Hematopoietic multipotent progenitor cell (in vitro differentiated cells): ENCODE measurements around the gene DNAH7. TPM values are rescaled to one million over a fixed set of nuclear protein-coding genes. Genes with fewer than 3 reads are reported as not detected.
A peak's percentile ranks its signal among the peaks of the same experiment; 100 is the strongest.

Source experiments
- DNase-seq, 3 donors: peaks; one replicate each; pipeline ENCODE4 v3.0.0-alpha.2; 2011 to 2015; ENCODE audit warnings: low read depth in 2 of 3, low spot score in 2 of 3
- total RNA-seq: library from RNA; depleted of rRNA; stranded (reverse); fragments of >200 nt; gene quantifications from one replicate; pipeline ENCODE4 v1.2.3, GENCODE V29; 2012

The DNAH7 gene
- total RNA-seq, 1 donor = under 0.01 TPM

GRCh38 chr2:195818526-195818925, 250.1 kb downstream of the DNAH7 start:
- DNase-seq = no peak

- DNase-seq = peak in 1 of 3 donors; percentile 32
These were observed 250.5 kb downstream of the DNAH7 start for GRCh38 chr2:195818106-195818505.

- DNase-seq = no peak
These were observed 253.6 kb downstream of the DNAH7 start for GRCh38 chr2:195815083-195815482.

GRCh38 chr2:195813421-195813820, 255.2 kb downstream of the DNAH7 start:
- DNase-seq = no peak

GRCh38 chr2:195810340-195811098, 258.1 kb downstream of the DNAH7 start:
- DNase-seq = no peak

- no peak for DNase-seq
These were observed 260.4 kb downstream of the DNAH7 start for GRCh38 chr2:195808189-195808588.

- DNase-seq = no peak
These were observed 263.2 kb downstream of the DNAH7 start for GRCh38 chr2:195805283-195805976.

- no peak for DNase-seq
These were observed 272.8 kb downstream of the DNAH7 start for GRCh38 chr2:195795879-195796278.

GRCh38 chr2:195793881-195794280, 274.8 kb downstream of the DNAH7 start:
- DNase-seq = no peak

GRCh38 chr2:195782156-195782555, 286.5 kb downstream of the DNAH7 start:
- DNase-seq = no peak

- no peak for DNase-seq
These were observed 289.1 kb downstream of the DNAH7 start for GRCh38 chr2:195779491-195779890.

- DNase-seq = no peak
These were observed 298.7 kb downstream of the DNAH7 start for GRCh38 chr2:195769975-195770374.

- no peak for DNase-seq
These were observed 300.2 kb downstream of the DNAH7 start for GRCh38 chr2:195768431-195768830.

GRCh38 chr2:195766691-195767090, 301.9 kb downstream of the DNAH7 start:
- no peak for DNase-seq

GRCh38 chr2:195763866-195764265, 304.8 kb downstream of the DNAH7 start:
- DNase-seq = no peak

- DNase-seq = no peak
These were observed 308.8 kb downstream of the DNAH7 start for GRCh38 chr2:195759877-195760276.

GRCh38 chr2:195758846-195759245, 309.8 kb downstream of the DNAH7 start:
- DNase-seq = no peak

- no peak for DNase-seq
These were observed 312.3 kb downstream of the DNAH7 start for GRCh38 chr2:195756218-195756942.

- DNase-seq = no peak
These were observed 327.4 kb downstream of the DNAH7 start for GRCh38 chr2:195741191-195741590.

GRCh38 chr2:195737511-195738325, 330.9 kb downstream of the DNAH7 start:
- DNase-seq = no peak

GRCh38 chr2:195735347-195735746, 333.3 kb downstream of the DNAH7 start:
- DNase-seq = no peak
